ENCODE results near the gene SMO.

The SMO gene

GRCh38 chr7:129162732-129163131 is 25.7 kb upstream of the SMO start:
- no peak overlapping the region for H3K4me3 ChIP-seq (ENCODE audit: insufficient read depth, low read length, poor library complexity, severe bottlenecking)
- H3K27ac ChIP-seq (ENCODE audit: low read depth, low read length): no peak overlapping the region
- no peaks in the 10 kb centered on the region for H3K9me2 ChIP-seq (replicated peaks; ENCODE audit: insufficient read depth, low read length)
- H3F3A ChIP-seq (ENCODE audit: insufficient read depth): no peaks in the 10 kb centered on the region
- TF ChIP-seq CTCF (IDR thresholded peaks at IDR 0.05; ENCODE audit: insufficient read depth, low read length, poor library complexity, severe bottlenecking): no peak
- TF ChIP-seq EZH2phosphoT487 (conservative IDR thresholded peaks at IDR 0.05; ENCODE audit: low read length): no peak
- no peak overlapping the region for H2AFZ ChIP-seq (ENCODE audit: low read depth, low read length, severe bottlenecking)
- H3K4me2 ChIP-seq (ENCODE audit: low read depth, low read length, poor library complexity, severe bottlenecking): no peak overlapping the region
- 0 out of 2 replicates have a peak, but pooled peaks cover 5% of the 10 kb centered on the region for H3K36me3 ChIP-seq (ENCODE audit: low read length)
- H3K9me3 ChIP-seq (ENCODE audit: insufficient read depth, low read length): no peaks in the 10 kb centered on the region
- H3K27me3 ChIP-seq (ENCODE audit: low read length): no peaks in the 10 kb centered on the region
- no peaks in the 10 kb centered on the region for H4K20me1 ChIP-seq (ENCODE audit: low read depth, low read length)
- H3K9ac ChIP-seq (ENCODE audit: low read length): no peak overlapping the region
- peaks cover 5% of the 10 kb centered on the region for H3K79me2 ChIP-seq (ENCODE audit: insufficient read depth, low read length)

- no peak overlapping the region for H3K4me2 ChIP-seq (ENCODE audit: low read depth, low read length, poor library complexity, severe bottlenecking)
- H3K9ac ChIP-seq (ENCODE audit: low read length): no peak overlapping the region
- 0 out of 2 replicates have a peak, but pooled peaks cover 5% of the 10 kb centered on the region for H3K36me3 ChIP-seq (ENCODE audit: low read length)
- no peak overlapping the region for H3K27ac ChIP-seq (ENCODE audit: low read depth, low read length)
- no peaks in the 10 kb centered on the region for H4K20me1 ChIP-seq (ENCODE audit: low read depth, low read length)
- no peaks in the 10 kb centered on the region for H3F3A ChIP-seq (ENCODE audit: insufficient read depth)
- H3K4me3 ChIP-seq (ENCODE audit: insufficient read depth, low read length, poor library complexity, severe bottlenecking): no peak overlapping the region
- H3K9me3 ChIP-seq (ENCODE audit: insufficient read depth, low read length): no peaks in the 10 kb centered on the region
- H3K79me2 ChIP-seq (ENCODE audit: insufficient read depth, low read length): no peaks in the 10 kb centered on the region; the same call in 1 of the 2 replicates
- peak; percentile 70 for TF ChIP-seq CTCF (IDR thresholded peaks at IDR 0.05; ENCODE audit: insufficient read depth, low read length, poor library complexity, severe bottlenecking)
- no peak for TF ChIP-seq EZH2phosphoT487 (conservative IDR thresholded peaks at IDR 0.05; ENCODE audit: low read length)
- no peaks in the 10 kb centered on the region for H3K9me2 ChIP-seq (replicated peaks; ENCODE audit: insufficient read depth, low read length)
- no peak overlapping the region for H2AFZ ChIP-seq (ENCODE audit: low read depth, low read length, severe bottlenecking)
- H3K27me3 ChIP-seq (ENCODE audit: low read length): no peaks in the 10 kb centered on the region
Measured at GRCh38 chr7:129163875-129164544, 24.4 kb upstream of the SMO start.

GRCh38 chr7:129166745-129167144 is 21.7 kb upstream of the SMO start:
- H2AFZ ChIP-seq (ENCODE audit: low read depth, low read length, severe bottlenecking): no peak overlapping the region
- H3K79me2 ChIP-seq (ENCODE audit: insufficient read depth, low read length): no peaks in the 10 kb centered on the region
- 0 out of 2 replicates have a peak, but pooled peaks cover 5% of the 10 kb centered on the region for H3K36me3 ChIP-seq (ENCODE audit: low read length)
- no peak for TF ChIP-seq EZH2phosphoT487 (conservative IDR thresholded peaks at IDR 0.05; ENCODE audit: low read length)
- TF ChIP-seq CTCF (IDR thresholded peaks at IDR 0.05; ENCODE audit: insufficient read depth, low read length, poor library complexity, severe bottlenecking): no peak
- H4K20me1 ChIP-seq (ENCODE audit: low read depth, low read length): no peaks in the 10 kb centered on the region
- no peak overlapping the region for H3K27ac ChIP-seq (ENCODE audit: low read depth, low read length)
- no peak overlapping the region for H3K4me2 ChIP-seq (ENCODE audit: low read depth, low read length, poor library complexity, severe bottlenecking)
- H3K9me2 ChIP-seq (replicated peaks; ENCODE audit: insufficient read depth, low read length): no peaks in the 10 kb centered on the region
- no peaks in the 10 kb centered on the region for H3K27me3 ChIP-seq (ENCODE audit: low read length)
- H3F3A ChIP-seq (ENCODE audit: insufficient read depth): no peaks in the 10 kb centered on the region
- H3K9ac ChIP-seq (ENCODE audit: low read length): no peak overlapping the region
- H3K4me3 ChIP-seq (ENCODE audit: insufficient read depth, low read length, poor library complexity, severe bottlenecking): no peak overlapping the region
- H3K9me3 ChIP-seq (ENCODE audit: insufficient read depth, low read length): no peaks in the 10 kb centered on the region

All from SU-DHL-6 (cell line).